Mammary epithelial cell (primary cell): ENCODE results near the gene DMD.

Experiments
- CTCF ChIP-seq, 2 donors: IDR thresholded peaks in 1 of 2; conservative IDR thresholded peaks in 1 of 2; 2 replicates each; pipeline ENCODE4 v1.5.1; 2011 to 2012; ENCODE audit warnings: inconsistent platforms in 2 of 2, low read length in 2 of 2, mild to moderate bottlenecking in 2 of 2, control low read depth in 1 of 2, low read depth in 1 of 2; ENCODE audit not compliant: insufficient read depth in 1 of 2; ENCODE audit errors: extremely low read depth in 1 of 2
- EZH2 ChIP-seq: IDR thresholded peaks from 2 replicates; pipeline ENCODE4 v1.6.1; 2012; ENCODE audit warnings: low read length, inconsistent platforms, borderline replicate concordance

DNA sequence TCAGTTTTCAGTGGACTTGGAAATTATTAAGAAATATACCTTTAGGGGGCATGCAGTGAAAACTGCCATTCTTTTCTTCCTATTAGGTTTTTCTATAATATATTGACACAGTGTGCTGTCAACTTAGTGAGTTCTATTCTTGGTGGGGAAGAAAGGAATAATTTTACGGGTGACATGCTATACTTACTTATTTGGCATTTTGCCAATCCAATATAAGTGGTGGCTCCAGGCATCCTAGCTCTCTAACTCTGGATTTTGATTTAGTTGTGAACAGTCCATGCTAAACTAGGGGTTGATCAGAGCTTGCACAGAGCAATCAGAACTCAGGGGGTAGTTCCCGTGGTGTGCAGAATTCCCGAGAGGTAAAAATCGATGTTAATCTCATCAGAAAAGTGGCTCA lies 1861.8 kb downstream of the DMD start:
- TF ChIP-seq CTCF (conservative IDR thresholded peaks at IDR 0.05 in 1 of 2, IDR thresholded peaks at IDR 0.05 in 1 of 2; ENCODE audit: extremely low read depth in 1 of 2, insufficient read depth in 1 of 2, low read depth in 1 of 2, low read length in 2 of 2) (no peak), EZH2 (no peak)
